Activated CD4-positive, CD25-positive, alpha-beta regulatory T cell treated with anti-CD3 and anti-CD28 coated beads, Interleukin-2, amount 50 U/mL, for 16 hours (primary cell): ENCODE data around the gene AGBL3.
"Not testable (repeated sequence)": the region's sequence is repeated elsewhere in the genome, so short reads cannot be mapped to it uniquely, and the experiment has no call there.

Experiments used
- DNase-seq: peaks from one replicate; pipeline ENCODE4 v3.0.0-alpha.2; 2020; ENCODE audit warnings: low read depth, low spot score

AGBL3 gene

GRCh38 chr7:134963036-134963435 is 23.3 kb upstream of the AGBL3 start:
- DNase-seq = no peak

GRCh38 chr7:134966691-134967090 is 19.6 kb upstream of the AGBL3 start:
- DNase-seq = no peak

GRCh38 chr7:134968110-134968509 is 18.2 kb upstream of the AGBL3 start:
- no peak for DNase-seq

GRCh38 chr7:134981645-134982044 is 4.7 kb upstream of the AGBL3 start:
- DNase-seq = not testable (repeated sequence)

- DNase-seq = no peak
These were observed 380 bp upstream of the AGBL3 start for GRCh38 chr7:134985894-134986362.

GRCh38 chr7:134988161-134988560 is 1.9 kb downstream of the AGBL3 start:
- DNase-seq = no peak

- no peak for DNase-seq
These were observed 5.4 kb downstream of the AGBL3 start for GRCh38 chr7:134991469-134992339.

GRCh38 chr7:134992626-134993179 is 6.4 kb downstream of the AGBL3 start:
- no peak for DNase-seq

GRCh38 chr7:134993877-134994456 is 7.7 kb downstream of the AGBL3 start:
- no peak for DNase-seq

- no peak for DNase-seq
These were observed 9.2 kb downstream of the AGBL3 start for GRCh38 chr7:134995239-134996096.

GRCh38 chr7:134996097-134996550 is 9.8 kb downstream of the AGBL3 start:
- no peak for DNase-seq

GRCh38 chr7:134997214-134997885 is 11.0 kb downstream of the AGBL3 start:
- DNase-seq = no peak

GRCh38 chr7:134999136-134999535 is 12.8 kb downstream of the AGBL3 start:
- DNase-seq = no peak

GRCh38 chr7:135001390-135002165 is 15.3 kb downstream of the AGBL3 start:
- DNase-seq = no peak

GRCh38 chr7:135012229-135012628 is 25.9 kb downstream of the AGBL3 start:
- no peak for DNase-seq

- DNase-seq = no peak
These were observed 37.3 kb downstream of the AGBL3 start for GRCh38 chr7:135023622-135024021.

- no peak for DNase-seq
These were observed 48.9 kb downstream of the AGBL3 start for GRCh38 chr7:135035252-135035651.

- not testable (repeated sequence) for DNase-seq
These were observed 80.7 kb downstream of the AGBL3 start for GRCh38 chr7:135067017-135067416.

- no peak for DNase-seq
These were observed 87.8 kb downstream of the AGBL3 start for GRCh38 chr7:135074096-135074495.

GRCh38 chr7:135074531-135074930 is 88.2 kb downstream of the AGBL3 start:
- DNase-seq = no peak
